Measurements from ENCODE around the gene OVAAL. TPM values are rescaled to one million over a fixed set of nuclear protein-coding genes. Genes with fewer than 3 reads are reported as not detected.

The OVAAL gene
- total RNA-seq, 1 donor from 2014 or later, result not detected

DNA sequence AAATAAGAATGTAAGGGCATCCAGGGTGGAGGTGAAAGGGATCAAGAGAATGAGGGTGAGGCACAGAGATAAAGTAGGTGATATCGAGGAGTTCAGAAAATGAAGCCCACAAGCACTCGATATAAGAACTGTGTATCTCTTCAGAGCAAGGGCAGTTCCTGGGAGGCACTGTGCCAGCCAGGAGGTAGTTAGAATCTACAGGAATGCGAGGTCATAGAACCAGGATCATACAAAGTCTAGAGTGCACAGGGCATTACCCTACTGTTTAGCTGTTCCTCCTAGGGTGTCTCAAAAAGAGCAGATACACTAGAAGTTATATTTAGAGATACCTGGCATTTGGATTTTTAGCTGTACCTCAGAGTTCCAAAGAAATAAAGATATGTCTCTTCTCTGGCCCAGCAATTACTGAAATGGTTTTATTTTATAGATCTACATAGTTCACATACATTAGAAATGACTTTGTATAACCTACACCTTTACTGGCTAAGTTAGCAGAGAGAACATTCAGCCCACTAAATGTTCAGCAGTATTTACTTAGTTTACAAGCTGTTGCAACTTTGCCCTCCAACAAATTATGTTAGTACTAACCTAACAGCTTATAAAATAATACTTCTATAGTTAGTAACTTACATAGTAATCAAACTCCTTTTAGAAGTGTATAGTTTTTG lies 1.6 kb downstream of the OVAAL start:
- no peak for DNase-seq (ENCODE audit: low read depth, low spot score)
- no peaks in the 10 kb centered on the region for H3K27me3 Mint-ChIP-seq (ENCODE audit: low read depth)
- no peak overlapping the region for H3K27ac Mint-ChIP-seq (ENCODE audit: unreplicated experiment)
- H3K36me3 Mint-ChIP-seq (ENCODE audit: low read depth), result no peaks in the 10 kb centered on the region
- H3K4me1 Mint-ChIP-seq, result no peaks in the 10 kb centered on the region
- TF ChIP-seq, protein P1, sequence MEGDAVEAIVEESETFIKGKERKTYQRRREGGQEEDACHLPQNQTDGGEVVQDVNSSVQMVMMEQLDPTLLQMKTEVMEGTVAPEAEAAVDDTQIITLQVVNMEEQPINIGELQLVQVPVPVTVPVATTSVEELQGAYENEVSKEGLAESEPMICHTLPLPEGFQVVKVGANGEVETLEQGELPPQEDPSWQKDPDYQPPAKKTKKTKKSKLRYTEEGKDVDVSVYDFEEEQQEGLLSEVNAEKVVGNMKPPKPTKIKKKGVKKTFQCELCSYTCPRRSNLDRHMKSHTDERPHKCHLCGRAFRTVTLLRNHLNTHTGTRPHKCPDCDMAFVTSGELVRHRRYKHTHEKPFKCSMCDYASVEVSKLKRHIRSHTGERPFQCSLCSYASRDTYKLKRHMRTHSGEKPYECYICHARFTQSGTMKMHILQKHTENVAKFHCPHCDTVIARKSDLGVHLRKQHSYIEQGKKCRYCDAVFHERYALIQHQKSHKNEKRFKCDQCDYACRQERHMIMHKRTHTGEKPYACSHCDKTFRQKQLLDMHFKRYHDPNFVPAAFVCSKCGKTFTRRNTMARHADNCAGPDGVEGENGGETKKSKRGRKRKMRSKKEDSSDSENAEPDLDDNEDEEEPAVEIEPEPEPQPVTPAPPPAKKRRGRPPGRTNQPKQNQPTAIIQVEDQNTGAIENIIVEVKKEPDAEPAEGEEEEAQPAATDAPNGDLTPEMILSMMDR (conservative IDR thresholded peaks at IDR 0.05), result no peak
- no peak overlapping the region for H3K4me3 Mint-ChIP-seq
- H3K9me3 Mint-ChIP-seq, result no peaks in the 10 kb centered on the region

DNA sequence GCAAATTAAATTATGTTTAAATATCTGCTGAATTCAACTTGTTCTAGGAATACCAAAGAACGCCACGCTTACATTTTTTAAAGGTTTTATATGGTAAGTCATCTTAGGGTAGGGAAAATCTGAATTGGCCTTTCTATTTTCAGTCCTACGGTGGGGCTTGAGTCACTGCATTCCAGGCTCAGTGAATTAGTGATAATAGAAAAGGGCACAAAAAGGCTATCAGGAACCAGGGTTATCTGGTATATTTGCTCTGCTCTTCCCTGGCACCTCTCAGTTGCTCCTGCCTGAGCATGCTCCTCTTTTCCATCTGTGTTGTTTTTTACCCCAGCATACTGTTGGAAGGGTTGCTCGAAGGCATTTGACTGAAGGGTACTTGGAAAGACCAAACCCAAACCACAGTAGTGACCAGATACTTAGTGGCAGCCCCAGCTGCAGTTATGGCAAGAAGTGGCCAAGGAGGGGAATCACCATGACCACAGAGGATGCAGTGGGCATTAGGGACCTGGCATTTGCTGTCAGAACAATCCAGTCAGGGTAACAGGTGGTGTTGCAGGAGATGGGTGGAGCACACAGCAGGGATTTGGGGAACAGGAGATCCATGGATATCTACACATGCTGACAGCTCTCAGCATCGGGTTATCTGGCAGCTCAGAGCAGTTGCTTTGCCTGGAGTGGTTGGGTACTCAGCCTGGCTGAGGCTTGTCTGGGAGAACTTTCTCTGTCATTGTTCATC lies 2.3 kb downstream of the OVAAL start:
- H3K36me3 Mint-ChIP-seq (ENCODE audit: low read depth), result no peaks in the 10 kb centered on the region
- no peak overlapping the region for H3K4me3 Mint-ChIP-seq
- H3K4me1 Mint-ChIP-seq, result peaks cover 4% of the 10 kb centered on the region
- H3K27ac Mint-ChIP-seq (ENCODE audit: unreplicated experiment), result peak overlapping the region; percentile 36
- DNase-seq (ENCODE audit: low read depth, low spot score), result no peak
- H3K9me3 Mint-ChIP-seq, result no peaks in the 10 kb centered on the region
- no peaks in the 10 kb centered on the region for H3K27me3 Mint-ChIP-seq (ENCODE audit: low read depth)
- TF ChIP-seq, protein P1 (conservative IDR thresholded peaks at IDR 0.05), result no peak

DNA sequence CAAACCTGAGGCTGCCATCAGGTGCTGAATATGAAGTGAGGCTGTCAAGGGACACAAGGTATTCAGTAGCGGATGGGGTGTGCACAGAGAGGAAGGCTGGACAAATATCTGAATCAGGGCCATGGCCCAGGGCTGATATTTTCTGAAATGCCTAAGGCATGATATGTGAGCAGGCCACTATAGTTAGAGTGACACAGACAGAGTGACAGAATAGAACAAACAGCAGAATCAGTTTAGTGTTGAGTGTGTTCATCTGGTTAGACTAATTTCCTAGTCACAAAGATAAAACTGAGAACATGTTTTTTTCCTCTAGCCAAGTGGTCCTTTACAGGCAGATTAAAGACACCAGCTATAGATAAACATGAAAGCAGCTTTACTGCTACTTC lies 3.9 kb downstream of the OVAAL start:
- no peak for DNase-seq (ENCODE audit: low read depth, low spot score)
- no peaks in the 10 kb centered on the region for H3K27me3 Mint-ChIP-seq (ENCODE audit: low read depth)
- TF ChIP-seq, protein P1 (conservative IDR thresholded peaks at IDR 0.05), result no peak
- no peaks in the 10 kb centered on the region for H3K9me3 Mint-ChIP-seq
- H3K4me1 Mint-ChIP-seq, result peaks cover 16% of the 10 kb centered on the region
- no peak overlapping the region for H3K4me3 Mint-ChIP-seq
- no peaks in the 10 kb centered on the region for H3K36me3 Mint-ChIP-seq (ENCODE audit: low read depth)
- no peak overlapping the region for H3K27ac Mint-ChIP-seq (ENCODE audit: unreplicated experiment)

DNA sequence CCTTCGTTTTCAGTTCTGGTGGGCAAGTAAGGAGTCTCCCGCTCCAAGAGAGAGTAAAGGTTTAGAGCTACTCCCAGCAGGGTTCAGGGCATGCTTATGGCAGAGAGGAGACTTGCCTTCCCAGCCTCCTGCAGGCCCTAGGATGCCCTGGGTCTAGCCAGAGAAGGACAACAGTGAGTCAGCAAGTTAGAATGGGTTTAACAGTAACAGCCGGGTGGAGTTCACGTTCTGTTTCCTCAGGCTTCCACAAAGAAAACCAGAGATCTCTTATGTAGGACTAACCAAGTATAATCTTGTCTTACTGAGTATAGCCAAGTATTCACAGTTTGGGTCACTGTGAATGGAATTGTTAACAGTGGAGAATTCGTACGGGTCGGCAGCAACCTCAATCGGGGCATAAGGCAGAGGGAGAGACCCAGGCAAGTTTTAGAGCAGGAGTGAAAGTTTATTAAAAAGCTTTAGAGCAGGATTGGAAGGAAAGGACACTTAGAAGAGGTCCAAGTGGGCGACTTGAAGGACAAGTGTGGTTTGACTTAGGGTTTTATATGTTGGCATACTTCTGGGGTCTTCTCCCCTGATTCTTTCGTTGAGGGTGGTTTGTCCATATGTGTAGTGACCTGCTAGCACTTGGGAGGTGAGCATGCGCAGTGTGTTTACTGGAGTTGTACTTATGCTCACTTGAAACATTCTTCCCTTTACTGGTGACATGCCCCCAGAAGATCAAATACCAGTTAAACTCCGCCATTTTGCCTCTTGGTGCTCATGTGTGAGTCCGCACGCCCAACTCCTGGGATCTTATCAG lies 4.5 kb downstream of the OVAAL start:
- DNase-seq (ENCODE audit: low read depth, low spot score), result no peak
- peaks cover 18% of the 10 kb centered on the region for H3K4me1 Mint-ChIP-seq
- no peaks in the 10 kb centered on the region for H3K9me3 Mint-ChIP-seq
- no peaks in the 10 kb centered on the region for H3K27me3 Mint-ChIP-seq (ENCODE audit: low read depth)
- H3K4me3 Mint-ChIP-seq, result no peak overlapping the region
- no peak overlapping the region for H3K27ac Mint-ChIP-seq (ENCODE audit: unreplicated experiment)
- TF ChIP-seq, protein P1 (conservative IDR thresholded peaks at IDR 0.05), result no peak
- no peaks in the 10 kb centered on the region for H3K36me3 Mint-ChIP-seq (ENCODE audit: low read depth)

DNA sequence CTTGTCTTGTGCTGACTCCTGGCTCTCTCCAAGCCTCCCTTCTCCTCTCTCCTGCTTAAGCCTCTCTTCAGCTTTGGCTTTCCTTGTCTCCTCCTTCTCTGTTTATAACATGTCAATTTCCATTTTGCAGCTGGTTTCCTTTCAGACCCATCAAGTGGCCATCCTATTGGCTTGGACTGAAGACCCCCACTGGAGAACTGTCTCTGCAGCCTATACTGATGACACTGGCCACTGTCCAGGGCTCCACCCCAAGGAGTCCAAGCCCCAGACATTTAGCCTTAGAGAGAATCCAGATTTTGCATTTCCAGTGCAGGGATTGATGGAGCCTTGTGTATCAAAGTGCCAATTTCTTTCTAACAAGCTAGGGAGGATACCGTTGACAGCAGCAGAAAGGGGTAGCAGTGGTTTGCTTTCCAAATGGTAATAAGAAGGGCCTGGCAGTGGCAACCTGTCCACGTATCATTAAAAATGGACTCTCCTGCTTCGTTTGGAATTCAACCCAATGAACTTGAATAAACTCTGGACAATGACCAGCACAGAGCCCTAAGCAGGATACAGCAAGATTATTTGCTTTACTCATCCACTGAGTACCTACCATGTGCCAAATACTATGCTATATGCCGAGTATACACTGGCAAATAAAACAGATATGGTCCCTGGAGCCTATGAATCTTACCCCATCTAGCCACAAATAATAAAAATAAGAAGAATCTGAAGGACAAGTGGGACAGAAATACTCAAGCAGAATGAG lies 6.5 kb downstream of the OVAAL start:
- no peak overlapping the region for H3K27ac Mint-ChIP-seq (ENCODE audit: unreplicated experiment)
- no peaks in the 10 kb centered on the region for H3K27me3 Mint-ChIP-seq (ENCODE audit: low read depth)
- no peaks in the 10 kb centered on the region for H3K9me3 Mint-ChIP-seq
- TF ChIP-seq, protein P1 (conservative IDR thresholded peaks at IDR 0.05), result no peak
- no peaks in the 10 kb centered on the region for H3K36me3 Mint-ChIP-seq (ENCODE audit: low read depth)
- no peak for DNase-seq (ENCODE audit: low read depth, low spot score)
- peaks cover 18% of the 10 kb centered on the region for H3K4me1 Mint-ChIP-seq
- H3K4me3 Mint-ChIP-seq, result no peak overlapping the region

Data from neural crest cell (in vitro differentiated cells).